GM12878 (cell line): ENCODE results near the gene PRPF4. TPM values are rescaled to one million over a fixed set of nuclear protein-coding genes. Genes with fewer than 3 reads are reported as not detected.

Source experiments
- ATAC-seq: fragments of 200-7000 bp; cut with Tn5 transposase; 3 replicates; pipeline ENCODE4 v1.9.1; 2020; ENCODE audit warnings: mild to moderate bottlenecking, moderate library complexity
- BruUV-seq: library from RNA; stranded (reverse); fragments of 400-500 nt; replicated peaks from 2 replicates; lab custom pipeline; 2021; lab: Mats Ljungman, UMichigan
- CTCF ChIA-PET: fragments of 300-600 bp; sonication (Branson Sonifier 250); formaldehyde crosslinking; extraction: SDS; loops from one replicate; lab custom pipeline; 2021; ENCODE audit warnings: inconsistent platforms; lab: Yijun Ruan, JAX
- POLR2A ChIA-PET: fragments of 350-600 bp; formaldehyde crosslinking; extraction: SDS; loops from one replicate; lab custom pipeline; 2021; ENCODE audit warnings: inconsistent platforms; lab: Charles Lee
- RAD21 ChIA-PET: fragments of 300-600 bp; sonication (Branson Sonifier 250); formaldehyde crosslinking; loops from one replicate; lab custom pipeline; 2023; ENCODE audit warnings: antibody characterized with exemption; ENCODE audit not compliant: unreplicated experiment; lab: Charles Lee
- SMC1A ChIA-PET: fragments of 300-600 bp; sonication (Branson Sonifier 250); formaldehyde crosslinking; loops from one replicate; lab custom pipeline; 2023; ENCODE audit not compliant: unreplicated experiment, uncharacterized antibody; lab: Charles Lee
- DNase-seq: peaks from one replicate; pipeline ENCODE4 v3.0.0-alpha.2; 2011; ENCODE audit warnings: low read depth, low spot score
- FAIRE-seq: peaks from 3 replicates; lab custom pipeline; 2011; peaks lifted over from hg19 to GRCh38; lab: Jason Lieb, UNC
- H2AFZ ChIP-seq: 2 replicates; pipeline ENCODE4 v1.6.0; 2011; ENCODE audit warnings: low read depth, low read length, control low read depth; ENCODE audit not compliant: control insufficient read depth
- H3K27ac ChIP-seq: 2 replicates; pipeline ENCODE4 v1.5.1; 2011; ENCODE audit warnings: control low read depth; ENCODE audit not compliant: control insufficient read depth, insufficient read depth
- H3K27me3 ChIP-seq, 2 experiments: replicated peaks in 1 of 2; 2 replicates each; pipeline versions ENCODE4 v1.6.0 to v1.6.1; 2011; ENCODE audit warnings: low read length in 1 of 2; ENCODE audit not compliant: control insufficient read depth in 2 of 2, insufficient read depth in 2 of 2
- H3K36me3 ChIP-seq, 2 experiments: 2 replicates each; pipeline ENCODE4 v1.5.1; 2011; ENCODE audit warnings: low read length in 1 of 2; ENCODE audit not compliant: control insufficient read depth in 2 of 2, insufficient read depth in 2 of 2
- H3K4me1 ChIP-seq: 2 replicates; pipeline ENCODE4 v1.6.1; 2011; ENCODE audit warnings: mild to moderate bottlenecking, low read length, moderate library complexity, mixed read lengths; ENCODE audit not compliant: control insufficient read depth, insufficient read depth
- H3K4me2 ChIP-seq: 2 replicates; pipeline ENCODE4 v1.6.0; 2011; ENCODE audit warnings: control low read depth; ENCODE audit not compliant: control insufficient read depth, insufficient read depth
- H3K4me3 ChIP-seq: fragments of 200-600 bp; sonication (generic); 2 replicates; pipeline ENCODE4 v1.5.1; 2016
- H3K79me2 ChIP-seq: 2 replicates; pipeline ENCODE4 v1.6.0; 2011; ENCODE audit warnings: low read length; ENCODE audit not compliant: control insufficient read depth, insufficient read depth
- H3K9ac ChIP-seq: 2 replicates; pipeline ENCODE4 v1.8.0; 2011; ENCODE audit warnings: low read length, control low read depth, mixed read lengths; ENCODE audit not compliant: control insufficient read depth, insufficient read depth
- H3K9me3 ChIP-seq: replicated peaks from 3 replicates; pipeline ENCODE4 v1.5.1; 2011; ENCODE audit warnings: mild to moderate bottlenecking, low read length; ENCODE audit not compliant: control insufficient read depth, insufficient read depth
- H4K20me1 ChIP-seq: 2 replicates; pipeline ENCODE4 v1.6.0; 2011; ENCODE audit not compliant: control insufficient read depth, insufficient read depth
- CBX3 ChIP-seq: fragments of 200-600 bp; sonication (generic); IDR thresholded peaks from 2 replicates; pipeline ENCODE4 v1.6.1; 2016; ENCODE audit warnings: low read depth, borderline replicate concordance
- CEBPZ ChIP-seq: fragments of 150-350 bp; IDR thresholded peaks from 2 replicates; pipeline ENCODE4 v1.6.1; 2016; ENCODE audit warnings: low read depth, low read length
- ESRRA ChIP-seq: IDR thresholded peaks from 2 replicates; pipeline ENCODE4 v1.6.1; 2012; ENCODE audit warnings: mild to moderate bottlenecking, low read length, improper control_type of control experiment
- HDGF ChIP-seq: fragments of 450-650 bp; IDR thresholded peaks from 2 replicates; pipeline ENCODE4 v1.6.1; 2016; ENCODE audit warnings: antibody characterized with exemption
- IRF4 ChIP-seq: IDR thresholded peaks from 2 replicates; pipeline ENCODE4 v1.6.1; 2011; ENCODE audit warnings: low read depth, low read length
- JUNB ChIP-seq: IDR thresholded peaks from 2 replicates; pipeline ENCODE4 v1.6.1; 2016; ENCODE audit warnings: antibody characterized with exemption, mild to moderate bottlenecking
- KAT2A ChIP-seq: conservative IDR thresholded peaks from 2 replicates; pipeline ENCODE4 v1.6.1; 2011; ENCODE audit warnings: low read depth, low read length; ENCODE audit not compliant: control insufficient read depth
- NKRF ChIP-seq: fragments of 450-650 bp; conservative IDR thresholded peaks from 2 replicates; pipeline ENCODE4 v1.6.1; 2017; ENCODE audit warnings: mild to moderate bottlenecking, moderate library complexity
- RUNX3 ChIP-seq: IDR thresholded peaks from 2 replicates; pipeline ENCODE4 v1.6.1; 2012; ENCODE audit warnings: low read length, inconsistent platforms
- SREBF1 ChIP-seq: IDR thresholded peaks from 2 replicates; pipeline ENCODE4 v1.6.1; 2012; ENCODE audit warnings: mild to moderate bottlenecking, low read length
- TARDBP ChIP-seq: IDR thresholded peaks from 2 replicates; pipeline ENCODE4 v1.6.1; 2016; ENCODE audit warnings: borderline replicate concordance
- USF2 ChIP-seq: IDR thresholded peaks from 2 replicates; pipeline ENCODE4 v1.6.1; 2011; ENCODE audit warnings: low read depth, low read length, improper control_type of control experiment, borderline replicate concordance
- ZBTB4 ChIP-seq: fragments of 450-650 bp; formaldehyde crosslinking; IDR thresholded peaks from 2 replicates; pipeline ENCODE4 v1.4.0; 2022; ENCODE audit warnings: mild to moderate bottlenecking, moderate library complexity
- WGBS: methylation state at CpG from one replicate; pipeline ENCODE4 v1.1.6; 2016; ENCODE audit warnings: low lambda C conversion rate; ENCODE audit not compliant: insufficient replicate concordance, insufficient coverage; ENCODE audit errors: missing lambda C conversion rate; 5-methylcytosine and 5-hydroxymethylcytosine counted together
- in situ Hi-C: fragments of 300-500 bp; cut with MboI; formaldehyde crosslinking; loops from 9 replicates; pipeline ENCODE4 v1.14.3; 2018; ENCODE audit warnings: mixed read lengths
- intact Hi-C: fragments of 100-400 bp; cut with micrococcal nuclease; formaldehyde crosslinking; loops from one replicate; pipeline ENCODE4 v1.14.2; 2022; ENCODE audit not compliant: unreplicated experiment
- polyA plus RNA-seq, 11 experiments: library from polyadenylated mRNA; depleted of rRNA in 4 of 11; unstranded in 6 of 11; stranded (reverse) in 5 of 11; fragments of >200 nt; fragmentation: Nextera tagmentation in 4 of 11; fragmentation: Illumina TruSeq in 1 of 11; extraction: Ambion mirVana in 4 of 11; extraction: Trizol in 1 of 11; gene quantifications; 1 replicate in 1 of 11; 2 replicates in 10 of 11; pipeline versions ENCODE4 v1.2.1 to v1.2.3, GENCODE V29; 2011 to 2016; ENCODE audit warnings: inconsistent platforms in 2 of 11, missing spikeins in 2 of 11, low read depth in 1 of 11
- total RNA-seq, 4 experiments: library from RNA; depleted of rRNA in 3 of 4; stranded (reverse); fragments of >200 nt in 3 of 4; fragmentation: Illumina TruSeq in 1 of 4; extraction: Trizol in 1 of 4; gene quantifications; 2 replicates each; pipeline versions ENCODE4 v1.2.1 to v1.2.3, GENCODE V29; 2013 to 2021

PRPF4 gene
- total and polyA plus RNA-seq, 10 of the 15 experiments (the other 5 are each of a cell fraction or from before 2014, with no cell fraction given): 23.0 to 48.1 (median 39.2) TPM

- FAIRE-seq (no peak), DNase-seq (no peak), ATAC-seq (no peak)
- Histone ChIP-seq H3K4me2 (no peak overlapping the region), H4K20me1 (no peaks in the 10 kb centered on the region), H3K27me3 (no peaks in the 10 kb centered on the region), H3K36me3 (0 out of 4 replicates have a peak, but pooled peaks cover 0 to 4% of the 10 kb centered on the region in 2 experiments), H3K79me2 (peaks cover 14% of the 10 kb centered on the region), H3K4me1 (peaks cover 4% of the 10 kb centered on the region), H3K4me3 (no peak overlapping the region), H3K9ac (no peak overlapping the region), H2AFZ (no peak overlapping the region), H3K27ac (no peak overlapping the region), H3K9me3 (no peaks in the 10 kb centered on the region)
- CTCF ChIA-PET: no interaction called here
- SMC1A ChIA-PET: interaction anchor here (0.6 to 2.0 kb wide), 3 partner anchors 8 to 48 kb away, joined by 4 to 8 read pairs (median 4); no protein-coding TSS in a partner anchor
- in situ Hi-C loops: no loop called here
- intact Hi-C loops: no loop called here
- WGBS: 100% methylated on average over 1 of the region's 1 CpG
- RAD21 ChIA-PET: no interaction called here
- no TSS peak for BruUV-seq
- POLR2A ChIA-PET: no interaction called here
- TF ChIP-seq CEBPZ (no peak), IRF4 (no peak), NKRF (no peak), HDGF (no peak), ESRRA (no peak), TARDBP (no peak), KAT2A (no peak), USF2 (no peak), RUNX3 (no peak), JUNB (no peak), SREBF1 (no peak), ZBTB4 (no peak), CBX3 (no peak)
These were observed 48.0 kb upstream of the PRPF4 start for GRCh38 chr9:113227436-113227835.
